Progenitor cell of endocrine pancreas (in vitro differentiated cells): ENCODE data around the gene KRT84. TPM values are rescaled to one million over a fixed set of nuclear protein-coding genes. Genes with fewer than 3 reads are reported as not detected.

Experiments used
- DNase-seq: peaks from one replicate; pipeline ENCODE4 v3.0.0; 2021; ENCODE audit warnings: low spot score; ENCODE audit not compliant: unreplicated experiment
- H3K27ac Mint-ChIP-seq: 2 replicates; pipeline ENCODE4 v1.8.0; 2021; ENCODE audit warnings: mild to moderate bottlenecking, moderate library complexity, mixed read lengths
- H3K27me3 Mint-ChIP-seq: 2 replicates; pipeline ENCODE4 v1.8.0; 2021; ENCODE audit warnings: mixed read lengths
- H3K36me3 Mint-ChIP-seq: 2 replicates; pipeline ENCODE4 v1.8.0; 2022; ENCODE audit warnings: mixed read lengths; ENCODE audit not compliant: insufficient read depth
- H3K4me1 Mint-ChIP-seq: 2 replicates; pipeline ENCODE4 v1.8.0; 2021; ENCODE audit warnings: low read depth, mixed read lengths
- H3K4me3 Mint-ChIP-seq: 2 replicates; pipeline ENCODE4 v1.8.0; 2021; ENCODE audit warnings: low read depth, mild to moderate bottlenecking, moderate library complexity, mixed read lengths
- H3K9me3 Mint-ChIP-seq: 2 replicates; pipeline ENCODE4 v1.8.0; 2021; ENCODE audit warnings: low read depth, mixed read lengths
- CTCF ChIP-seq: fragments of 200-600 bp; sonication (generic); IDR thresholded peaks from one replicate; pipeline ENCODE4 v1.5.0; 2021; ENCODE audit warnings: antibody characterized with exemption, mild to moderate bottlenecking; ENCODE audit not compliant: unreplicated experiment
- total RNA-seq: library from RNA; stranded (reverse); gene quantifications from 2 replicates; pipeline ENCODE4 v1.2.1, GENCODE V29; 2021

Gene KRT84
- total RNA-seq, 1 donor from 2014 or later, result not detected

GRCh38 chr12:52423035-52423434 lies 37.6 kb upstream of the KRT84 start:
- H3K9me3 Mint-ChIP-seq, result no peaks in the 10 kb centered on the region
- no peak overlapping the region for H3K4me3 Mint-ChIP-seq
- no peak overlapping the region for H3K27ac Mint-ChIP-seq
- DNase-seq, result no peak
- peaks cover 3% of the 10 kb centered on the region for H3K4me1 Mint-ChIP-seq
- H3K36me3 Mint-ChIP-seq, result no peaks in the 10 kb centered on the region
- peaks cover 33% of the 10 kb centered on the region for H3K27me3 Mint-ChIP-seq
- no peak for TF ChIP-seq CTCF

DNA sequence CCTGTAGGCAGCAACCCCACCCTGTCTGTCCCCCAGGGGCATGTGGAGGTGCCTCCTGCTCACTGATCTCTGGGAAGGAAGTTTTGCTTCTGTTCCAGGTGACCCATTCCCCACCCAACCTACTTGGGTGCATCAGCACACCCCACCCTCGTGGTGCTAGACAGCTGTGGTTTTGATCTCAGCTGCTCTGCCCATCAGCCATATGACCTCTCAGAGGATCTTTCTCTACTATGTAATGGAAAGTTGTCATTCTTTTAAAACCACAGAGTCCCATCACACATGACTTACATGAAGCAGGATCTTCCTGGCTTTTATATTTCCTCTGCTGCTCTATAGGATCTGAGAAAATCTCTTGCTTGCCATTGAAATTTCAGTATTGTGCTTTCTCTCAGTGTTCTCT lies 34.2 kb upstream of the KRT84 start:
- Mint-ChIP-seq H3K4me1 (peaks cover 4% of the 10 kb centered on the region), H3K4me3 (no peak overlapping the region), H3K36me3 (no peaks in the 10 kb centered on the region), H3K27me3 (peaks cover 40% of the 10 kb centered on the region), H3K9me3 (no peaks in the 10 kb centered on the region), H3K27ac (no peak overlapping the region)
- TF ChIP-seq CTCF, result no peak
- no peak for DNase-seq

- no peak overlapping the region for H3K4me3 Mint-ChIP-seq
- no peak overlapping the region for H3K27ac Mint-ChIP-seq
- H3K36me3 Mint-ChIP-seq, result no peaks in the 10 kb centered on the region
- H3K4me1 Mint-ChIP-seq, result peaks cover 3% of the 10 kb centered on the region
- peaks cover 40% of the 10 kb centered on the region for H3K27me3 Mint-ChIP-seq
- DNase-seq, result no peak
- TF ChIP-seq CTCF, result no peak
- H3K9me3 Mint-ChIP-seq, result no peaks in the 10 kb centered on the region
These were observed 33.2 kb upstream of the KRT84 start for GRCh38 chr12:52418576-52419110.

DNA sequence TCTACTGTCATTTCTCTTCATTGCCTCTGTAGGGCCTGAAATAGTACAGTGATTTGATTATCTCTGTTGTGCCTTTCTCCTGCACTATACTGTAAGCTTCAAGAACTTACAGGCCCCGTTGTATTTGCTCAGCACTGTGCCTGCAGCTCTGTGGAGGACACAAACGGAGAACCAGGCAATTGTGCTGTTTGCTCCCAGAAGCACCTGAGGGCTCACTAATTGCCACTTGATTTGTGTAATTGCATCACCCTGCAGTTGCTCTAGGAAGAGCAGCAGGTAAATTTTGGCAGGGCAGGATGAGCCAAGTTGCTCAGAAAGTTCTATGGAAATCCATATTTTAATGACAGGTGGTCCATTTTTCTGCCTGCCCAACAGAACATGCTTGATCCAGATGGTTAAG lies 32.3 kb upstream of the KRT84 start:
- TF ChIP-seq CTCF, result no peak
- Mint-ChIP-seq H3K36me3 (no peaks in the 10 kb centered on the region), H3K4me1 (peaks cover 4% of the 10 kb centered on the region), H3K27ac (no peak overlapping the region), H3K9me3 (no peaks in the 10 kb centered on the region), H3K27me3 (peaks cover 40% of the 10 kb centered on the region), H3K4me3 (no peak overlapping the region)
- no peak for DNase-seq

GRCh38 chr12:52416795-52417194 lies 31.3 kb upstream of the KRT84 start:
- Mint-ChIP-seq H3K27me3 (peaks cover 37% of the 10 kb centered on the region), H3K4me3 (no peak overlapping the region), H3K27ac (no peak overlapping the region)

More at GRCh38 chr12:52416795-52417194, 31.3 kb upstream of the KRT84 start:
- no peak for DNase-seq
- no peaks in the 10 kb centered on the region for H3K9me3 Mint-ChIP-seq
- no peak for TF ChIP-seq CTCF
- H3K36me3 Mint-ChIP-seq, result no peaks in the 10 kb centered on the region
- peaks cover 6% of the 10 kb centered on the region for H3K4me1 Mint-ChIP-seq
